ENCODE measurements around the gene DUSP19.

The DUSP19 gene

GRCh38 chr2:183123117-183123958 lies 44.8 kb downstream of the DUSP19 start:
- Histone ChIP-seq H3K27me3 (ENCODE audit: control insufficient read depth, insufficient read depth, low read length) (no peaks in the 10 kb centered on the region), H3K4me1 (ENCODE audit: control insufficient read depth, insufficient read depth, low read length) (peaks cover 4% of the 10 kb centered on the region), H3K9ac (ENCODE audit: low read length) (peak overlapping the region; percentile 28), H3K36me3 (ENCODE audit: control insufficient read depth, insufficient read depth, low read length) (no peaks in the 10 kb centered on the region), H3K27ac (ENCODE audit: low read depth, low read length) (peak overlapping the region; percentile 89), H3K4me3 (ENCODE audit: low read length) (peak overlapping the region; percentile 99)

DNA sequence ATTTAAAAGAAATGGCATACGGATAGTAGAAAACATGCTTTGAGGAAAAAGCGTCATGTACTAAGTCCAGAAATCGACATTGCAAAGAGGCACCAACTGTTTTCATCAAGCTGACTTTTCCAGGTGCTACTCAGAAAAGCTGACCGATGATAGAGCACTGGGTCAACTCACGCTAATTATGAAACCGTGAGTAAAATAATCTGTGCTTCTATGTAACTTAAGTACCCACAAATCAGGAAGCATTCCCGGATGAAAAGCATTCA lies 45.3 kb downstream of the DUSP19 start:
- Histone ChIP-seq H3K4me3 (ENCODE audit: low read length) (peak overlapping the region; percentile 99), H3K4me1 (ENCODE audit: control insufficient read depth, insufficient read depth, low read length) (peaks cover 4% of the 10 kb centered on the region), H3K27me3 (ENCODE audit: control insufficient read depth, insufficient read depth, low read length) (no peaks in the 10 kb centered on the region), H3K36me3 (ENCODE audit: control insufficient read depth, insufficient read depth, low read length) (no peaks in the 10 kb centered on the region), H3K9ac (ENCODE audit: low read length) (peak overlapping the region; percentile 28), H3K27ac (ENCODE audit: low read depth, low read length) (peak overlapping the region; percentile 89)

GRCh38 chr2:183124222-183124956 lies 45.8 kb downstream of the DUSP19 start, which contains the start of gene NUP35:
Gene NUP35, plus strand, starts transcription at chr2:183124443. Its CDS starts 15 bp downstream, at chr2:183124458.
- Histone ChIP-seq H3K9ac (ENCODE audit: low read length) (peak within 1 kb of the TSS; percentile 28), H3K27ac (ENCODE audit: low read depth, low read length) (peak within 1 kb of the TSS; percentile 89)

DNA sequence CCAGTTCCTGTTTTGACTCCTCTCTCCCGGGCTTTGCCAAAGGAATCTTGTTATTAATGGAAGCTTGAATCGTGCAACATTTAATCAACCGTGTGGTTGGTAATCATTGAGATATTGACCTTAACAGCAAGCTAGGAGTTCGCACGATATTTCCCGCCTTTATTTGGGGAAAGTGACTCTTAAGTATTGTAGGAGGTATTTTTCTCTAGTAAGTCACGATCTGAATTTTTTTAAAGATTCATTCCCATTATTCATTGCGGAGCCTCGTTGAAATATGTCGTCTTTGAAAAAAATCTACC lies 46.4 kb downstream of the DUSP19 start:
- Histone ChIP-seq H3K4me1 (ENCODE audit: control insufficient read depth, insufficient read depth, low read length) (peaks cover 4% of the 10 kb centered on the region), H3K27ac (ENCODE audit: low read depth, low read length) (peak overlapping the region; percentile 89), H3K4me3 (ENCODE audit: low read length) (peak overlapping the region; percentile 99), H3K36me3 (ENCODE audit: control insufficient read depth, insufficient read depth, low read length) (no peaks in the 10 kb centered on the region), H3K27me3 (ENCODE audit: control insufficient read depth, insufficient read depth, low read length) (no peaks in the 10 kb centered on the region), H3K9ac (ENCODE audit: low read length) (peak overlapping the region; percentile 28)

More at GRCh38 chr2:183124222-183124956, 45.8 kb downstream of the DUSP19 start, which contains the start of gene NUP35:
- H3K4me1 ChIP-seq (ENCODE audit: control insufficient read depth, insufficient read depth, low read length) = peaks cover 4% of the 10 kb centered on the region
- no peaks in the 10 kb centered on the region for H3K36me3 ChIP-seq (ENCODE audit: control insufficient read depth, insufficient read depth, low read length)
- peak within 1 kb of the TSS; percentile 99 for H3K4me3 ChIP-seq (ENCODE audit: low read length)
- H3K27me3 ChIP-seq (ENCODE audit: control insufficient read depth, insufficient read depth, low read length) = no peaks in the 10 kb centered on the region

DNA sequence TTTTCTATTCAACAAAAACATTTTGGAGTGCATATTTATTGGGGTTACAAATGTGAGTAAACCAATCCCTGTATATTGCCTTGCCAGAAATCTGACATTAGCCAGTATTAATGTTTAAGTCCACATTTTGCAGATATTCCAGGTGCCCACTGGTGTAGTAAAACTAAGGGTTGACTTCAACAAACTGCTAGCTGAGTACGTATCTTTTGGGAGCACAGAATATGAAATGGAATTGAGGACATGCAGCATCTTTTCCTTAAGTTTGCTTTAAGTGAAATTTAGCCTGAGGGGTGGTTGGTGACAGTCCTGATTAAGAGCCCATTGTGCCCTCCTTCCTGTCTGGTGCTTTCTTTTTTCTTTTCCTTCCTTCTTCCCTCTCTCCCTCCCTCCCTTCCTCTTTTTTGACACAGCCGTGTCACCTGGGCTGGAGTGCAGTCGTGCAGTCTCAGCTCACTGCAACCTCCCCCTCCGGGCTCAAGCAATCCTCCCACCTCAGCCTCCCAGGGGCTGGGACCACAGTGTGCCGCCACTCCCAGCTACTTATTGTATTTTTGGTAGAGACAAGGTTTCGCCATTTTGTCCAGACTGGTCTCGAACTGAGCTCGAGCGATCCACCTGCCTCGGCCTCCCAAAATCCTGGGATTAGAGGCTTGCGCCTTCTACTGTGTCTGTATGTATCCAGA lies 47.3 kb downstream of the DUSP19 start:
- Histone ChIP-seq H3K27ac (ENCODE audit: low read depth, low read length) (no peak overlapping the region), H3K27me3 (ENCODE audit: control insufficient read depth, insufficient read depth, low read length) (no peaks in the 10 kb centered on the region), H3K9ac (ENCODE audit: low read length) (no peak overlapping the region), H3K36me3 (ENCODE audit: control insufficient read depth, insufficient read depth, low read length) (no peaks in the 10 kb centered on the region), H3K4me1 (ENCODE audit: control insufficient read depth, insufficient read depth, low read length) (peaks cover 4% of the 10 kb centered on the region), H3K4me3 (ENCODE audit: low read length) (no peak overlapping the region)

DNA sequence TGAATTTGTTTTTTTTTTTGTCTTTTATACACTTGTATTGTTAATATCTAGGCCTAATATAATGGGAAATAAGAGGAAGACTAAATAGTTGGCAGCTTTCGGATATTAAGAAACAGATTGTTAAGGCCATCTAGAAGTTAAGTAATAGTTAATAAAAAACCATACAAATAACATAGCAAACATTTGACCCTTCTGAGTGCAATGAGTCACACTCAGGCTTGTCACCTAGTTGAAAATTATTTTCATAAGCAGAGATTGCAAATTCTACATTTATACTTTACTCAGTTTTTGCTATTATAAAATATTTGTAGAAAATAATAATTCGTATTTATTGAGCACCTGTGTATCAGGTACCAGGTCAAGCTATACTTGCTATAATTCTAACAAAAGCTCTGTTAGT lies 48.1 kb downstream of the DUSP19 start:
- no peaks in the 10 kb centered on the region for H3K27me3 ChIP-seq (ENCODE audit: control insufficient read depth, insufficient read depth, low read length)
- peaks cover 4% of the 10 kb centered on the region for H3K4me1 ChIP-seq (ENCODE audit: control insufficient read depth, insufficient read depth, low read length)
- H3K36me3 ChIP-seq (ENCODE audit: control insufficient read depth, insufficient read depth, low read length) = no peaks in the 10 kb centered on the region
- H3K9ac ChIP-seq (ENCODE audit: low read length) = no peak overlapping the region
- H3K4me3 ChIP-seq (ENCODE audit: low read length) = no peak overlapping the region
- H3K27ac ChIP-seq (ENCODE audit: low read depth, low read length) = no peak overlapping the region

DNA sequence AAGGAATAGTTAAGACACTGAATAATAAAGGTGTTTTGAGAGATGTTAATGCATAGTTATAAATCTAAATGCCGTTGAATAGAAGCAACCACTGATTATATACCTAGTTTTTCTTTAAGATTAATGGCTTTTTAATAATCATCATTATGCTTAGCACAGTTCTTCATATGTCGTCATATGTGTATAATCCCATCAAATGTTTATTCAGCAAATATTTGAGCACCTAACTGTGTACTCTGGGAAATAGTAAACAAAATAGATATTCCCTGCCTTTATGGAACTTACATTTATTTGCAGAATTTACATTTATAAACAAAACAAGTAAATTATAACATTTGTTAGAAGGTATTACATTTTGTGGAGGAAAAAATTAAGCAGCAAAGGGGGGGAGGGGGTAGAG lies 55.5 kb downstream of the DUSP19 start:
- no peak overlapping the region for H3K9ac ChIP-seq (ENCODE audit: low read length)
- H3K4me3 ChIP-seq (ENCODE audit: low read length) = no peak overlapping the region
- no peaks in the 10 kb centered on the region for H3K27me3 ChIP-seq (ENCODE audit: control insufficient read depth, insufficient read depth, low read length)
- H3K4me1 ChIP-seq (ENCODE audit: control insufficient read depth, insufficient read depth, low read length) = no peaks in the 10 kb centered on the region
- H3K27ac ChIP-seq (ENCODE audit: low read depth, low read length) = no peak overlapping the region
- peaks cover 4% of the 10 kb centered on the region for H3K36me3 ChIP-seq (ENCODE audit: control insufficient read depth, insufficient read depth, low read length)

DNA sequence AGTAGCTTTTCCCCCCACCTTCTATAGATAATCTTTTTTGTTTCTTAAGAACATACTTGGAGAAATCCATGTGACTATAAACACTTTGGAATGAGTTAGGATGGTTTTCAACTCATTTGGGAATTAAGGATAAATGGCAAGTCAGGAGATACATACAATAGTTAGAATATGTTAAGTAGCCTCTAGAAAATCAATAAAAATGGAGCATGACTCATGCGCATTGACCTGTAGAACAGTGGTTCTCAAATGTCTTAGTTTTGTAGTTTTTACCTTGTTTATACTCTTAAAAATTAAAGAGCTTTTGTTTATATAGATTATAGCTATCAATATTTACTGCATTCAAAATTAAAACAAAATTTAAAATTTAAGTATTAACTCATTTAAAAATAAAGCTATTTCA lies 70.4 kb downstream of the DUSP19 start:
- H3K27me3 ChIP-seq (ENCODE audit: control insufficient read depth, insufficient read depth, low read length) = no peaks in the 10 kb centered on the region
- H3K4me1 ChIP-seq (ENCODE audit: control insufficient read depth, insufficient read depth, low read length) = peaks cover 3% of the 10 kb centered on the region
- no peak overlapping the region for H3K27ac ChIP-seq (ENCODE audit: low read depth, low read length)
- H3K9ac ChIP-seq (ENCODE audit: low read length) = no peak overlapping the region
- H3K36me3 ChIP-seq (ENCODE audit: control insufficient read depth, insufficient read depth, low read length) = no peaks in the 10 kb centered on the region
- no peak overlapping the region for H3K4me3 ChIP-seq (ENCODE audit: low read length)

- Histone ChIP-seq H3K27ac (ENCODE audit: low read depth, low read length) (no peak overlapping the region), H3K9ac (ENCODE audit: low read length) (no peak overlapping the region), H3K4me3 (ENCODE audit: low read length) (no peak overlapping the region), H3K36me3 (ENCODE audit: control insufficient read depth, insufficient read depth, low read length) (no peaks in the 10 kb centered on the region), H3K4me1 (ENCODE audit: control insufficient read depth, insufficient read depth, low read length) (peaks cover 3% of the 10 kb centered on the region), H3K27me3 (ENCODE audit: control insufficient read depth, insufficient read depth, low read length) (no peaks in the 10 kb centered on the region)
Measured at GRCh38 chr2:183149489-183149888, 70.9 kb downstream of the DUSP19 start.
